Measurements from ENCODE around the gene KRT79. TPM values are rescaled to one million over a fixed set of nuclear protein-coding genes. Genes with fewer than 3 reads are reported as not detected.

Gene KRT79
- total RNA-seq, 4 donors from 2014 or later: not detected

DNA sequence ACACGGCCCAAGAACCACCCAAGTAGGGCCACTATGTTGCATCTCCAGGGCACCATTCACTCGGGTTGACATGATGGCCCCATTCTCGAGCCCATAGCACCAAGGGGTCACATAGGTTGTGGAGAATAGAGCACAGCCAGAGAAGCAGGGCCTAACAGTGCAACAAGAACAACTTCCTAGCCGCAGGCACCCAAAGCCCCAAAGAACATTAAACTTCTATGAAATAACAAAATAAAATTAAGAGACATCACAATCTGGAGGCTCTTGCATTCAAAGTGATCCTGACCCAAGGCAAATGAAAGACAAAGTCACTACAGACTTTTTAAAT lies 22.1 kb downstream of the KRT79 start:
- Histone ChIP-seq H3K36me3 (no peaks in the 10 kb centered on the region), H3K4me1 (no peaks in the 10 kb centered on the region), H3K4me3 (no peak overlapping the region), H3K9me3 (no peaks in the 10 kb centered on the region), H3K27me3 (peaks cover 9% of the 10 kb centered on the region), H3K27ac (no peak overlapping the region)
- no peak for ATAC-seq
- 80% methylated on average over 2 of the region's 4 CpGs; no CpG with 5 or more reads in 1 of the 2 donors for WGBS, 2 donors (ENCODE audit: low coverage in 1 of 2)
- TF ChIP-seq, protein P1, sequence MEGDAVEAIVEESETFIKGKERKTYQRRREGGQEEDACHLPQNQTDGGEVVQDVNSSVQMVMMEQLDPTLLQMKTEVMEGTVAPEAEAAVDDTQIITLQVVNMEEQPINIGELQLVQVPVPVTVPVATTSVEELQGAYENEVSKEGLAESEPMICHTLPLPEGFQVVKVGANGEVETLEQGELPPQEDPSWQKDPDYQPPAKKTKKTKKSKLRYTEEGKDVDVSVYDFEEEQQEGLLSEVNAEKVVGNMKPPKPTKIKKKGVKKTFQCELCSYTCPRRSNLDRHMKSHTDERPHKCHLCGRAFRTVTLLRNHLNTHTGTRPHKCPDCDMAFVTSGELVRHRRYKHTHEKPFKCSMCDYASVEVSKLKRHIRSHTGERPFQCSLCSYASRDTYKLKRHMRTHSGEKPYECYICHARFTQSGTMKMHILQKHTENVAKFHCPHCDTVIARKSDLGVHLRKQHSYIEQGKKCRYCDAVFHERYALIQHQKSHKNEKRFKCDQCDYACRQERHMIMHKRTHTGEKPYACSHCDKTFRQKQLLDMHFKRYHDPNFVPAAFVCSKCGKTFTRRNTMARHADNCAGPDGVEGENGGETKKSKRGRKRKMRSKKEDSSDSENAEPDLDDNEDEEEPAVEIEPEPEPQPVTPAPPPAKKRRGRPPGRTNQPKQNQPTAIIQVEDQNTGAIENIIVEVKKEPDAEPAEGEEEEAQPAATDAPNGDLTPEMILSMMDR (IDR thresholded peaks at IDR 0.05): no peak
- TF ChIP-seq POLR2A (IDR thresholded peaks at IDR 0.05) (no peak), EP300 (IDR thresholded peaks at IDR 0.05) (no peak), POLR2AphosphoS5 (IDR thresholded peaks at IDR 0.05) (no peak)

GRCh38 chr12:52811191-52812072 lies 22.7 kb downstream of the KRT79 start:
- Histone ChIP-seq H3K4me3 (no peak overlapping the region), H3K9me3 (no peaks in the 10 kb centered on the region), H3K36me3 (no peaks in the 10 kb centered on the region), H3K4me1 (no peaks in the 10 kb centered on the region), H3K27ac (no peak overlapping the region), H3K27me3 (peaks cover 7% of the 10 kb centered on the region)
- ATAC-seq: no peak
- TF ChIP-seq EP300 (IDR thresholded peaks at IDR 0.05) (no peak), POLR2AphosphoS5 (IDR thresholded peaks at IDR 0.05) (no peak), POLR2A (IDR thresholded peaks at IDR 0.05) (no peak)
- TF ChIP-seq, protein P1 (IDR thresholded peaks at IDR 0.05): no peak
- 80 to 90% methylated on average over 1 to 6 of the region's 9 CpGs for WGBS, 2 donors (ENCODE audit: low coverage in 1 of 2)

- WGBS, 2 donors (ENCODE audit: low coverage in 1 of 2): 57 to 69% methylated on average over 5 of the region's 5 CpGs
- no peak overlapping the region for H3K27ac ChIP-seq
- H3K9me3 ChIP-seq: no peaks in the 10 kb centered on the region
- no peak overlapping the region for H3K4me3 ChIP-seq
- peaks cover 7% of the 10 kb centered on the region for H3K27me3 ChIP-seq
- H3K4me1 ChIP-seq: no peaks in the 10 kb centered on the region
- TF ChIP-seq POLR2A (IDR thresholded peaks at IDR 0.05) (no peak), EP300 (IDR thresholded peaks at IDR 0.05) (no peak), POLR2AphosphoS5 (IDR thresholded peaks at IDR 0.05) (no peak)
- TF ChIP-seq, protein P1 (IDR thresholded peaks at IDR 0.05): no peak
- no peaks in the 10 kb centered on the region for H3K36me3 ChIP-seq
- ATAC-seq: no peak
Measured at GRCh38 chr12:52810554-52810953, 23.6 kb downstream of the KRT79 start.

DNA sequence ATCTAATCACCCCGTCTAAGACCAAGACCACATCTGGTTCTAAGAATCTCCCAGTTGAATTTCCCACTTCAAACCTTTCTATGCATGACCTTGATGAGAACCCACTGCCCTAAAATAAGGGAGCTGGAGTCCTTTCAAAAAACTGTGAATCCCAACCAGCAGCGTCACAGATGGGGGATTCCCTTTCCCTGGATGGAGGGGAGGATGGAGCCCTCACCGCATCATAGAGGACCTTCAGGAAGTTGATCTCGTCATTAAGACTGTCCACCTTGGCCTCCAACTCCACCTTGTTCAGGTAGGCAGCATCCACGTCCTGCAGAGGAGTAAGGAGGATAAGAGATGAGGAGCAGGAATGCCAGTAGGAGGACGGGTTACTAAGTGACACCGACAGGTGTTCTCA lies 24.9 kb downstream of the KRT79 start:
- WGBS, 2 donors (ENCODE audit: low coverage in 1 of 2): 66 to 83% methylated on average over 2 to 4 of the region's 7 CpGs
- peaks cover 7% of the 10 kb centered on the region for H3K27me3 ChIP-seq
- H3K9me3 ChIP-seq: no peaks in the 10 kb centered on the region
- ATAC-seq: no peak
- H3K36me3 ChIP-seq: no peaks in the 10 kb centered on the region
- TF ChIP-seq POLR2A (IDR thresholded peaks at IDR 0.05) (no peak), POLR2AphosphoS5 (IDR thresholded peaks at IDR 0.05) (no peak), EP300 (IDR thresholded peaks at IDR 0.05) (no peak)
- TF ChIP-seq, protein P1 (IDR thresholded peaks at IDR 0.05): no peak
- no peak overlapping the region for H3K4me3 ChIP-seq
- no peak overlapping the region for H3K27ac ChIP-seq
- H3K4me1 ChIP-seq: no peaks in the 10 kb centered on the region

Measured in gastroesophageal sphincter (tissue), 4 donors.